NK-92 treated with Interleukin-12 subunit alpha and Interleukin-12 subunit beta, amount 100 ng/mL, for 24 hours (cell line): ENCODE results near the gene ELOVL7.
"Not testable (repeated sequence)": the region's sequence is repeated elsewhere in the genome, so short reads cannot be mapped to it uniquely, and the experiment has no call there.

Experiments
- DNase-seq: peaks from one replicate; lab custom pipeline; 2025; lab: John Stamatoyannopoulos, UW

The ELOVL7 gene

GRCh38 chr5:60715201-60715928, 128.7 kb downstream of the ELOVL7 start:
- not testable (repeated sequence) for DNase-seq

DNA sequence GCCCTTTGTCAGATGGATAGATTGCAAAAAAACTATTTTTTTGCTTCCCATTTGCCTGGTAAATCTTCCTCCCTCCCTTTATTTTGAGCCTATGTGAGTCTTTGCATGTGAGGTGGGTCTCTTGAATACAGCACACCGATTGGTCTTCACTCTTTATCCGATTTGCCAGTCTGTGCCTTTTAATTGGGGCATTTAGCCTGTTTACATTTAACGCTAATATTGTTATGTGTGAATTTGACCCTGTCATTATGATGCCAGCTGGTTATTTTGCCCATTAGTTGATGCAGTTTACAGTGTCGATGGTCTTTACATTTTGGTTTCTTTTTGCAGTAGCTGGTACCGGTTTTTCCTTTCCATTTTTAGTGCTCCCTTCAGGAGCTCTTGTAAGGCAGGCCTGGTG, 131.1 kb downstream of the ELOVL7 start:
- DNase-seq, result no peak

DNA sequence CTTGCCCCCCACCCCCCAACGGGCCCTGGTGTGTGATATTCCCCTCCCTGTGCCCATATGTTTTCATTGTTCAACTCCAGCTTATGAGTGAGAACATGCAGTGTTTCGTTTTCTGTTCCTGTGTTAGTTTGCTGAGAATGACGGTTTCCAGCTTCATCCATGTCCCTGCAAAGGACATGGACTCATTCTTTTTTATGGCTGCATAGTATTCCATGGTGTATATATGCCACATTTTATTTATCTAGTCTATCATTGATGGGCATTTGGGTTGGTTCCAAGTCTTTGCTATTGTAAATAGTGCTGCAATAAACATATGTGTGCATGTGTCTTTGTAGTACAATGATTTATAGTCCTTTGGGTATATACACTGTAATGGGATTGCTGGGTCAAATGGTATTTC, 132.2 kb downstream of the ELOVL7 start:
- DNase-seq, result not testable (repeated sequence)

GRCh38 chr5:60710362-60710761, 133.7 kb downstream of the ELOVL7 start:
- no peak for DNase-seq

GRCh38 chr5:60705144-60705543, 138.9 kb downstream of the ELOVL7 start:
- no peak for DNase-seq

DNA sequence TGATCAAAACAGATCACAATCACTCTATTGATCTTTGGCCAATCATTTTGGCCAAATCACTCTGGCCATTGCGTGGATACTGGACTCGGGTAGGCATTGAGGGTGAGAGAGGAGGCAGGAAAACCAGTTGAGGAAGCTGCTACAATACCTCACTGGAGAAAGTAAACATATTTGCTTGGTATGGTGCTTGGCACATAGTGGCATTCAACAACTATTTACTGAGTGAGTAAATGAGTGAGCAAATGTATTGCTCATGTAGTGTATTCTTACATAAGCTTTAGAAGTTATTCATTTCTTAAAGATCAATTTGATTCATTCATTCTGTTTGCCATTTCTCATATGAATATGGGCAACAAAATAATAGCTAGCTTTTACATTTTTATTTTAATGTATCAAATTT, 140.1 kb downstream of the ELOVL7 start:
- DNase-seq, result no peak
